Mesendoderm (in vitro differentiated cells): Measurements from ENCODE around the gene LONRF3.
A peak's percentile ranks its signal among the peaks of the same experiment; 100 is the strongest.

ENCODE experiments used
- DNase-seq: peaks from one replicate; pipeline ENCODE4 v3.0.0; 2013
- H2AK5ac ChIP-seq: 2 replicates; pipeline ENCODE4 v1.6.1; 2013; ENCODE audit warnings: low read length, inconsistent platforms
- H2BK120ac ChIP-seq: 2 replicates; pipeline ENCODE4 v1.6.1; 2013; ENCODE audit warnings: low read depth, mild to moderate bottlenecking, low read length, moderate library complexity, mixed read lengths
- H2BK15ac ChIP-seq: replicated peaks from 2 replicates; pipeline ENCODE4 v1.6.1; 2013; ENCODE audit warnings: low read depth, mild to moderate bottlenecking, moderate library complexity
- H2BK5ac ChIP-seq: 2 replicates; pipeline ENCODE4 v1.6.1; 2013; ENCODE audit warnings: low read length, inconsistent platforms
- H3K18ac ChIP-seq: 2 replicates; pipeline ENCODE4 v1.6.1; 2013; ENCODE audit warnings: mild to moderate bottlenecking, low read length, mixed read lengths
- H3K23ac ChIP-seq: one replicate; pipeline ENCODE4 v1.6.1; 2013; ENCODE audit warnings: low read length
- H3K27ac ChIP-seq: 2 replicates; pipeline ENCODE4 v1.5.1; 2013; ENCODE audit warnings: low read depth, mild to moderate bottlenecking, inconsistent platforms, low read length, moderate library complexity
- H3K27me3 ChIP-seq: 2 replicates; pipeline ENCODE4 v1.6.1; 2013; ENCODE audit warnings: low read length, control low read depth, mild to moderate bottlenecking, inconsistent platforms; ENCODE audit not compliant: insufficient read depth, poor library complexity
- H3K36me3 ChIP-seq: 2 replicates; pipeline ENCODE4 v1.6.1; 2013; ENCODE audit warnings: low read length, inconsistent platforms; ENCODE audit not compliant: control insufficient read depth, insufficient read depth
- H3K4ac ChIP-seq: one replicate; pipeline ENCODE4 v1.6.1; 2013; ENCODE audit warnings: low read depth, mild to moderate bottlenecking, low read length, moderate library complexity
- H3K4me1 ChIP-seq: 2 replicates; pipeline ENCODE4 v1.6.1; 2013; ENCODE audit warnings: low read depth, low read length, inconsistent platforms; ENCODE audit not compliant: control insufficient read depth
- H3K4me2 ChIP-seq: 2 replicates; pipeline ENCODE4 v1.6.1; 2013; ENCODE audit warnings: low read length
- H3K4me3 ChIP-seq: 2 replicates; pipeline ENCODE4 v1.5.1; 2013; ENCODE audit warnings: mild to moderate bottlenecking, low read length
- H3K56ac ChIP-seq: one replicate; pipeline ENCODE4 v1.6.1; 2013; ENCODE audit warnings: low read length
- H3K79me1 ChIP-seq: 2 replicates; pipeline ENCODE4 v1.6.1; 2013; ENCODE audit warnings: low read length, inconsistent platforms
- H3K79me2 ChIP-seq: 2 replicates; pipeline ENCODE4 v1.6.1; 2013; ENCODE audit warnings: mild to moderate bottlenecking, low read length; ENCODE audit not compliant: control insufficient read depth, insufficient read depth
- H3K9ac ChIP-seq: 2 replicates; pipeline ENCODE4 v1.6.1; 2013; ENCODE audit warnings: low read length, inconsistent platforms
- H4K5ac ChIP-seq: one replicate; pipeline ENCODE4 v1.6.1; 2013; ENCODE audit warnings: low read length
- H4K8ac ChIP-seq: one replicate; pipeline ENCODE4 v1.6.1; 2013; ENCODE audit warnings: low read depth, mild to moderate bottlenecking, control low read depth, low read length, moderate library complexity
- WGBS: extraction: QIAGEN DNeasy Blood & Tissue Kit; methylation state at CpG from one replicate; pipeline ENCODE4 v1.1.7; 2013; ENCODE audit warnings: low lambda C conversion rate, missing lambda C conversion rate; ENCODE audit not compliant: insufficient coverage; ENCODE audit errors: extremely low coverage; 5-methylcytosine and 5-hydroxymethylcytosine counted together

The LONRF3 gene

DNA sequence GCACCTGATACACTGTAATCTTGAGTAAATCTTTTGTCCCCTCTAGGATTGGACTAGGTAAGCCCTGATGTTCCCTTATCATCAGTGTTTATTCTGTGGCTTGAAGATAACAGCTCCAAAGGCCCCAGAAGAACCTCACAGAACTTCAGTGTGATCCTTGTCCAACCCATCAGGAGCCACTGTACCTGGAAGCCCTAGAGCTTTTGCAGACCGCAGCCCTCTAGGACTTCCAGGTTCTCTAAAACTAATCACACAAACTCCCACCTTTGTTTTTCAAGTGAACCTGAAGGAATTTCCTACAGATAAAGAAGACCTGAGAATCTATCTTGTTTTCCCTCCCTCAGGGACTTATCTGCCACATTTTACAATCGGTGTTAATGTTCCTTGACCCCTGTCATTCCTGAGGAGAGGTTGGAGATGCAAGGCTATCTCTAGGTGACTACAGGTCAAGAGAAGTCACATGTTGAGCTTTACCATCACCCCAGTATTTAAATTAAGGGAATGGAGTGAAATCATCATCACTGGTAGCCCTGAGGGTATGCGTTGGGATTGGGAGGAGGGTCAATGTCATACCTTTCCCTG is 32.9 kb downstream of the LONRF3 start:
- H3K56ac ChIP-seq: no peak overlapping the region
- no peak overlapping the region for H2BK120ac ChIP-seq
- H3K27ac ChIP-seq: no peak overlapping the region
- H3K4me1 ChIP-seq: no peaks in the 10 kb centered on the region
- no peak overlapping the region for H3K18ac ChIP-seq
- H3K4me3 ChIP-seq: no peak overlapping the region
- no peaks in the 10 kb centered on the region for H3K79me2 ChIP-seq
- DNase-seq: peak; percentile 96
- H3K4me2 ChIP-seq: no peak overlapping the region
- no peak overlapping the region for H2BK15ac ChIP-seq
- H3K9ac ChIP-seq: no peak overlapping the region
- no peak overlapping the region for H4K8ac ChIP-seq
- H3K27me3 ChIP-seq: no peaks in the 10 kb centered on the region
- H3K23ac ChIP-seq: no peak overlapping the region
- H3K36me3 ChIP-seq: no peaks in the 10 kb centered on the region
- no CpG with 5 or more reads among the region's 3 CpGs for WGBS
- H2AK5ac ChIP-seq: no peak overlapping the region
- H4K5ac ChIP-seq: no peak overlapping the region
- no peak overlapping the region for H2BK5ac ChIP-seq
- no peaks in the 10 kb centered on the region for H3K79me1 ChIP-seq
- no peak overlapping the region for H3K4ac ChIP-seq

- Histone ChIP-seq H4K8ac (no peak overlapping the region), H3K79me1 (no peaks in the 10 kb centered on the region), H3K79me2 (no peaks in the 10 kb centered on the region), H2AK5ac (no peak overlapping the region), H3K4me2 (no peak overlapping the region), H3K23ac (no peak overlapping the region), H3K27me3 (no peaks in the 10 kb centered on the region), H3K4me3 (no peak overlapping the region), H3K27ac (no peak overlapping the region), H3K36me3 (no peaks in the 10 kb centered on the region), H2BK15ac (no peak overlapping the region), H2BK5ac (no peak overlapping the region), H3K4me1 (no peaks in the 10 kb centered on the region), H3K9ac (no peak overlapping the region), H2BK120ac (no peak overlapping the region), H4K5ac (no peak overlapping the region), H3K56ac (no peak overlapping the region), H3K4ac (no peak overlapping the region), H3K18ac (no peak overlapping the region)
- peak; percentile 49 for DNase-seq
- WGBS: no CpG with 5 or more reads among the region's 3 CpGs
Measured at GRCh38 chrX:119008110-119008744, 33.8 kb downstream of the LONRF3 start.

GRCh38 chrX:119009071-119009470 is 34.7 kb downstream of the LONRF3 start:
- H3K56ac ChIP-seq: no peak overlapping the region
- no peak overlapping the region for H2AK5ac ChIP-seq
- H2BK5ac ChIP-seq: no peak overlapping the region
- H4K8ac ChIP-seq: no peak overlapping the region
- no peak overlapping the region for H3K4me3 ChIP-seq
- H3K18ac ChIP-seq: no peak overlapping the region
- H2BK15ac ChIP-seq: no peak overlapping the region
- no peak for DNase-seq
- no peak overlapping the region for H3K4ac ChIP-seq
- no peaks in the 10 kb centered on the region for H3K79me2 ChIP-seq
- no peak overlapping the region for H2BK120ac ChIP-seq
- H3K9ac ChIP-seq: no peak overlapping the region
- no peaks in the 10 kb centered on the region for H3K79me1 ChIP-seq
- H4K5ac ChIP-seq: no peak overlapping the region
- H3K4me1 ChIP-seq: no peaks in the 10 kb centered on the region
- no peak overlapping the region for H3K4me2 ChIP-seq
- H3K27ac ChIP-seq: no peak overlapping the region
- H3K36me3 ChIP-seq: no peaks in the 10 kb centered on the region
- no peak overlapping the region for H3K23ac ChIP-seq
- no peaks in the 10 kb centered on the region for H3K27me3 ChIP-seq
- WGBS: no CpG with 5 or more reads among the region's 4 CpGs

DNA sequence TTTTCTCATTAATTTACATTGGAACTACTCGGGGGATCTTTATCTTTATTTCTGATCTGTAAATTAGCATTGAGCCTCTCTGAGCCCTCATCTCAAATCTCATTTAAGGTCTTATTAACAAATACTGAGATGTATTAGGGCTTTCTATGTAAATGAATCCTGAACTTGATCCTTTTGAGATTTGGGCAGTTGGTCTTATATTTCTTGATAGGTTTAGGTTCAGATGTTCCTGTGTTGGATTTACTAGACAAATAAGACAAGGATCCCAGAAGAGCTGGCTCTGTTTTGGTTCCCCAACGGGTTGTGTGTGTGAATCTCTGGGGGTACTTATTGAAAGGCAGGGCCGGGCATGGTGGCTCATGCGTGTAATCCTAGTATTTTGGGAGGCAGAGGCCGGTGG is 36.1 kb downstream of the LONRF3 start:
- no CpG with 5 or more reads among the region's 5 CpGs for WGBS
- H3K4me2 ChIP-seq: no peak overlapping the region
- no peak overlapping the region for H3K23ac ChIP-seq
- H3K4ac ChIP-seq: no peak overlapping the region
- no peak overlapping the region for H3K4me3 ChIP-seq
- no peak overlapping the region for H2BK120ac ChIP-seq
- no peaks in the 10 kb centered on the region for H3K79me2 ChIP-seq
- H3K4me1 ChIP-seq: no peaks in the 10 kb centered on the region
- no peak overlapping the region for H2BK15ac ChIP-seq
- no peak for DNase-seq
- H2AK5ac ChIP-seq: no peak overlapping the region
- no peaks in the 10 kb centered on the region for H3K36me3 ChIP-seq
- H3K18ac ChIP-seq: no peak overlapping the region
- no peak overlapping the region for H4K5ac ChIP-seq
- H3K27me3 ChIP-seq: no peaks in the 10 kb centered on the region
- H2BK5ac ChIP-seq: no peak overlapping the region
- H3K56ac ChIP-seq: no peak overlapping the region
- H3K79me1 ChIP-seq: no peaks in the 10 kb centered on the region
- H3K9ac ChIP-seq: no peak overlapping the region
- H3K27ac ChIP-seq: no peak overlapping the region
- H4K8ac ChIP-seq: no peak overlapping the region

- no CpG with 5 or more reads among the region's 3 CpGs for WGBS
Measured at GRCh38 chrX:119013164-119013563, 38.7 kb downstream of the LONRF3 start.

More at GRCh38 chrX:119013164-119013563, 38.7 kb downstream of the LONRF3 start:
- no peaks in the 10 kb centered on the region for H3K4me1 ChIP-seq
- H3K23ac ChIP-seq: no peak overlapping the region
- H3K9ac ChIP-seq: no peak overlapping the region
- H2BK5ac ChIP-seq: no peak overlapping the region
- H3K27ac ChIP-seq: no peak overlapping the region
- H3K18ac ChIP-seq: no peak overlapping the region
- H2BK120ac ChIP-seq: no peak overlapping the region
- H3K36me3 ChIP-seq: no peaks in the 10 kb centered on the region
- no peak for DNase-seq
- H3K27me3 ChIP-seq: no peaks in the 10 kb centered on the region
- no peak overlapping the region for H2BK15ac ChIP-seq
- H3K4me3 ChIP-seq: no peak overlapping the region
- no peak overlapping the region for H3K4ac ChIP-seq
- no peak overlapping the region for H4K5ac ChIP-seq
- no peak overlapping the region for H3K56ac ChIP-seq
- H2AK5ac ChIP-seq: no peak overlapping the region
- H3K79me1 ChIP-seq: no peaks in the 10 kb centered on the region
- no peak overlapping the region for H3K4me2 ChIP-seq
- no peak overlapping the region for H4K8ac ChIP-seq
- H3K79me2 ChIP-seq: no peaks in the 10 kb centered on the region
